Osteocyte (in vitro differentiated cells): Measurements from ENCODE around the gene SAPCD1. TPM values are rescaled to one million over a fixed set of nuclear protein-coding genes. Genes with fewer than 3 reads are reported as not detected.

Source experiments
- DNase-seq: peaks from one replicate; pipeline ENCODE4 v3.0.0; 2021; ENCODE audit warnings: mixed read lengths; ENCODE audit not compliant: unreplicated experiment; ENCODE audit errors: extremely low spot score
- H3K27ac Mint-ChIP-seq: one replicate; pipeline ENCODE4 v1.8.0; 2021; ENCODE audit warnings: mild to moderate bottlenecking, mixed read lengths; ENCODE audit not compliant: unreplicated experiment
- H3K27me3 Mint-ChIP-seq: one replicate; pipeline ENCODE4 v1.8.0; 2021; ENCODE audit warnings: mixed read lengths; ENCODE audit not compliant: unreplicated experiment
- H3K36me3 Mint-ChIP-seq: one replicate; pipeline ENCODE4 v1.8.0; 2021; ENCODE audit warnings: mixed read lengths; ENCODE audit not compliant: unreplicated experiment
- H3K4me1 Mint-ChIP-seq: one replicate; pipeline ENCODE4 v1.8.0; 2021; ENCODE audit warnings: mixed read lengths; ENCODE audit not compliant: unreplicated experiment
- H3K4me3 Mint-ChIP-seq: one replicate; pipeline ENCODE4 v1.8.0; 2021; ENCODE audit warnings: mild to moderate bottlenecking, moderate library complexity, mixed read lengths; ENCODE audit not compliant: unreplicated experiment
- H3K9me3 Mint-ChIP-seq: one replicate; pipeline ENCODE4 v1.8.0; 2021; ENCODE audit warnings: mixed read lengths; ENCODE audit not compliant: unreplicated experiment
- total RNA-seq: library from RNA; stranded (reverse); gene quantifications from 2 replicates; pipeline ENCODE4 v1.2.1, GENCODE V29; 2021
- TF ChIP-seq, protein P1 (sequence below): fragments of 200-600 bp; sonication (generic); IDR thresholded peaks from 2 replicates; pipeline ENCODE4 v1.5.0; 2021; ENCODE audit warnings: antibody characterized with exemption, mild to moderate bottlenecking, moderate library complexity

The SAPCD1 gene
- total RNA-seq, 1 donor from 2014 or later: 3.4 TPM

DNA sequence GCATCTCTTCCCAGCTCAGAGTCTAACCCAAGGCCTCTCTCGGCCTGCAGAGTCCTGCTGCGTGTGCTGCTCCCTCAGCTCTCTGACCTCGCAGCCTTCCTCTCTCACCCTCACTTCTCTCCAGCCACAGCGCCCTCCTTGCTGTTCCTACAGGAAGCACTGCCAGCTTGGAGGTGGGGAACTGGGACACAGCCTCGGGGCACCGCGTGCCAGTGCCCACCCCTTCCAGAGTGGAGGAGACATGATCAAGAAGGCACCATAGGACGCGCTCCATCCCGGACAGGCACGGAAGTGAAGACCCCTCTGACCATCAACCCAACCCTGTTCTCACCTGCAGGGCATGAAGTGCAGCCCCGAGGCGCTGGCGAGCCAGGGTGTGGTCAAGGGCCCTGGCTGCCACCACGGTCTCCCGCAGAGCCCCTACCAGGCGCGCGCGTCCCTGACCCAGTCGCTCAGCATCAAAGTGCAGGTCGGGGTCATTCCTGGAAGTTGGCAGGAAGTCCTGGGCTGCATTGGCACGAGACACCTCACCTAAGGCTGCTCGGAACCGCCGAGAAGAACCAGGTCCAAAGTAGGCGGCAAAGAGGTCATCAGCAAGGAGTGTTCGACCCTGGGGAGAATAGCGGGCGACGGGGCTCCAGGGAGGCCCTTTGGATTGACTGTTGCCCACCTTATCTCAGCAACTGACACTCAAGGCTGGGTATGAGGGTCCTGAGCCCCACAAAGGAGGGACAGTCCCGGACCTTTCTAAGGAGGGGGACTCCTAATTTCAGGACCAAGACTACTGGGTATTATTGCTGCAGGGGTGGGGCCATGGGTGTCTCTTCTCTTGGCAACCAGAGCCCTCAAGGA, 13.4 kb downstream of the SAPCD1 start:
- Mint-ChIP-seq H3K9me3 (no peaks in the 10 kb centered on the region), H3K4me3 (no peak overlapping the region), H3K27ac (no peak overlapping the region), H3K27me3 (no peaks in the 10 kb centered on the region), H3K4me1 (peaks cover 9% of the 10 kb centered on the region), H3K36me3 (peaks cover 2% of the 10 kb centered on the region)
- DNase-seq: no peak
- TF ChIP-seq, protein P1, sequence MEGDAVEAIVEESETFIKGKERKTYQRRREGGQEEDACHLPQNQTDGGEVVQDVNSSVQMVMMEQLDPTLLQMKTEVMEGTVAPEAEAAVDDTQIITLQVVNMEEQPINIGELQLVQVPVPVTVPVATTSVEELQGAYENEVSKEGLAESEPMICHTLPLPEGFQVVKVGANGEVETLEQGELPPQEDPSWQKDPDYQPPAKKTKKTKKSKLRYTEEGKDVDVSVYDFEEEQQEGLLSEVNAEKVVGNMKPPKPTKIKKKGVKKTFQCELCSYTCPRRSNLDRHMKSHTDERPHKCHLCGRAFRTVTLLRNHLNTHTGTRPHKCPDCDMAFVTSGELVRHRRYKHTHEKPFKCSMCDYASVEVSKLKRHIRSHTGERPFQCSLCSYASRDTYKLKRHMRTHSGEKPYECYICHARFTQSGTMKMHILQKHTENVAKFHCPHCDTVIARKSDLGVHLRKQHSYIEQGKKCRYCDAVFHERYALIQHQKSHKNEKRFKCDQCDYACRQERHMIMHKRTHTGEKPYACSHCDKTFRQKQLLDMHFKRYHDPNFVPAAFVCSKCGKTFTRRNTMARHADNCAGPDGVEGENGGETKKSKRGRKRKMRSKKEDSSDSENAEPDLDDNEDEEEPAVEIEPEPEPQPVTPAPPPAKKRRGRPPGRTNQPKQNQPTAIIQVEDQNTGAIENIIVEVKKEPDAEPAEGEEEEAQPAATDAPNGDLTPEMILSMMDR: no peak

DNA sequence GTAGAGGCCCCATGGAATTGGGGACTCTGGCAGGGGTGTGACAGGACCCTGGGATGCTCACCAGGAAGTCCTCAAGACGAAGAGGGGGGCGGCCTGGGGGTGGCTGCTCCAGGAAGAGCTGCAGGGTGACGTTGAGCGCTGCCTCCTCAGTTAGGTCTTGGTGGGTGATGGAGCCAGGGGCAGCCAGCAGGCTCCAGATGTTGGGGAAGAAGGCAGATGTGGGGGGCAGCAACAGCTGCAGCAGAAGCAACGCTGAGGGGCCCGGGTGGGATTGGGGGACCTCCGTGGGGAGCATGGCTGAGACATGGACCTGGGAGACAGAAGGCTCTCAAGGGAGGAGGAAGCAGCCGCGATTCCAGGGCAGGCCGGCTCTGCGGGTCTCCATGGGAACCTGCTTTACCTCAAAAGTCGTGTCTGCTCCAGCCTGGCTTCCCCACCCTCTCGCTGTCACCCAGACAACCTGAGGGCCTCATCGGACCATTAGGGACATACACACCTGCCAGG, 14.1 kb downstream of the SAPCD1 start:
- TF ChIP-seq, protein P1: no peak
- Mint-ChIP-seq H3K4me3 (no peak overlapping the region), H3K4me1 (peaks cover 9% of the 10 kb centered on the region), H3K27ac (no peak overlapping the region), H3K27me3 (no peaks in the 10 kb centered on the region), H3K9me3 (no peaks in the 10 kb centered on the region), H3K36me3 (peaks cover 6% of the 10 kb centered on the region)
- DNase-seq: no peak

DNA sequence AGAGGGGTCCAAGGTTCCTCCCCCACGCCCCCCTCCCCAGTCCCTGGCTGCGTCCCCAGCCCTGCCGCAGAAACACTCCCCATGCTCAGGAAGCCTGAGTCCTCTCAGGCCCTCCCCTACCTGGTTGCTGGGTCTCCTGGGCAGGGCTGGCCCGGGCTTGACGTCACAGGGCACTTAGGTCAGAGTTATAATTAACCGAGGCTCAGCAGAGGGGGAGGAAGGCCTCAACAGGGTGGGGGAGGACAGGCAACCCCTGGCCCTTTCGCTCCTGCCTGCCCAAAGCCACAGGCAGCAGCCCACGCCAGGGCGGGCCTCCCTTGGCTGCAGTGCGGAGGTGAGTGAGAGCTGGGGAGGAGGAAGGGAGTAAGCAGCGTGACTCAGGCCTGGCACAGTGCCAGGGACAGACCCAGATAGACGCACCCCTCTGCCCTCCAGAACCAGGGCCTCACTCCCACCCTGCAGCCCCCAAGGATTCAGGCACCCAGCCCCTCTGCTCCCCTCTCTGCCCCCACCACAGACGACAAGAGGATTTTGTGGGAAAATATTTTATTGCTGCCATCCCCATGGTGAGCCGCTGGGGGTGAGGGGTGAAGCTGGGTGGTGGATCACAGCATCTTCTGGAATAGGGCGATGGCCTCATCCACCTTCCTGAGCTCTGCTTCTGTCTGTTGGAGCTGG, 14.7 kb downstream of the SAPCD1 start, which contains the start of gene VWA7:
VWA7 (minus strand) TSS at position 340 of the 678 bp plus-strand sequence. CDS start 549 bp downstream, outside the sequence.
- Mint-ChIP-seq H3K9me3 (no peaks in the 10 kb centered on the region), H3K4me1 (peaks cover 9% of the 10 kb centered on the region), H3K27ac (no peak within 1 kb of the TSS), H3K36me3 (peaks cover 6% of the 10 kb centered on the region), H3K27me3 (no peaks in the 10 kb centered on the region), H3K4me3 (no peak within 1 kb of the TSS)
- no peak for DNase-seq
- TF ChIP-seq, protein P1: no peak

DNA sequence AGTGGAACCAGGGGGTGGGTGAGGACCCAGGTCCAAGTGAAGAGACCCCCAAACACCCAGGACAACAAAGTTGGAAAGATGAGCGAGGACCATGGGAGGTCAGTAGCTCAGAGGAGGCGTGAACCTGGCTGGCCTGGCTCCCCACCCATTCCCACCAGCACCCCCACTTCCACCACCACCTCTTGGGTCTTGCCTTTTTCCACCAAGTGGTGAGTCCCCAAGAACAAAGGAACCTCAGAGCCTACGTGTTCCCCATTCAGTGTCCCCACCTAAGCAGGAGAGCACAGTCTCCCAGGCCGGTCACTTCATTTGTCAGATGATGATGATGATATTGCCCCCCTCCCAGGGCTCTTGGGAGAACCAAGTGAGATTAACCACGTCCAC, 15.2 kb downstream of the SAPCD1 start:
- Mint-ChIP-seq H3K27ac (no peak overlapping the region), H3K27me3 (no peaks in the 10 kb centered on the region)
- DNase-seq: no peak

More for the DNA sequence above, 15.2 kb downstream of the SAPCD1 start:
- Mint-ChIP-seq H3K4me1 (peaks cover 9% of the 10 kb centered on the region), H3K9me3 (no peaks in the 10 kb centered on the region), H3K36me3 (peaks cover 6% of the 10 kb centered on the region), H3K4me3 (no peak overlapping the region)
- TF ChIP-seq, protein P1: no peak
